SU-DHL-6 (cell line): Measurements from ENCODE around the gene MRPS26.
"Not testable (repeated sequence)": the region's sequence is repeated elsewhere in the genome, so short reads cannot be mapped to it uniquely, and the experiment has no call there.

ENCODE experiments used
- H2AFZ ChIP-seq: fragments of 200-600 bp; sonication (generic); 2 replicates; pipeline ENCODE4 v1.6.1; 2014; ENCODE audit warnings: low read depth, mild to moderate bottlenecking, moderate library complexity, mixed read lengths, antibody characterized with exemption, low read length; ENCODE audit not compliant: severe bottlenecking
- H3F3A ChIP-seq: fragments of 200-600 bp; shearing (Covaris generic); 2 replicates; pipeline ENCODE4 v1.6.0; 2016; ENCODE audit warnings: antibody characterized with exemption, mild to moderate bottlenecking; ENCODE audit not compliant: insufficient read depth
- H3K27ac ChIP-seq: fragments of 200-600 bp; sonication (generic); 2 replicates; pipeline ENCODE4 v1.5.1; 2016; ENCODE audit warnings: low read depth, mild to moderate bottlenecking, low read length, moderate library complexity, mixed read lengths
- H3K27me3 ChIP-seq: fragments of 200-600 bp; sonication (generic), shearing (Covaris generic); 2 replicates; pipeline ENCODE4 v1.6.0; 2014; ENCODE audit warnings: mild to moderate bottlenecking, low read length
- H3K36me3 ChIP-seq: fragments of 200-600 bp; sonication (generic); 2 replicates; pipeline ENCODE4 v1.6.1; 2014; ENCODE audit warnings: mild to moderate bottlenecking, low read length, mixed read lengths
- H3K4me2 ChIP-seq: fragments of 300-600, 200-600 bp; shearing (Covaris generic), sonication (generic); 2 replicates; pipeline ENCODE4 v1.6.0; 2014; ENCODE audit warnings: low read length, low read depth, mild to moderate bottlenecking; ENCODE audit not compliant: poor library complexity, severe bottlenecking
- H3K4me3 ChIP-seq: fragments of 200-600 bp; sonication (generic); 2 replicates; pipeline ENCODE4 v1.5.1; 2014; ENCODE audit warnings: antibody characterized with exemption, low read length, mild to moderate bottlenecking, mixed read lengths; ENCODE audit not compliant: insufficient read depth, poor library complexity, severe bottlenecking
- H3K79me2 ChIP-seq: fragments of 200-600 bp; sonication (generic); 2 replicates; pipeline ENCODE4 v1.6.1; 2014; ENCODE audit warnings: mild to moderate bottlenecking, low read length, moderate library complexity; ENCODE audit not compliant: insufficient read depth
- H3K9ac ChIP-seq: fragments of 200-600 bp; sonication (generic); 2 replicates; pipeline ENCODE4 v1.7.0; 2014; ENCODE audit warnings: mild to moderate bottlenecking, low read length
- H3K9me2 ChIP-seq: fragments of 200-600 bp; sonication (generic); replicated peaks from 2 replicates; pipeline ENCODE4 v1.6.1; 2014; ENCODE audit warnings: low read length; ENCODE audit not compliant: insufficient read depth
- H3K9me3 ChIP-seq: fragments of 200-600 bp; sonication (generic); 2 replicates; pipeline ENCODE4 v1.6.1; 2014; ENCODE audit warnings: low read length, mixed read lengths; ENCODE audit not compliant: insufficient read depth
- H4K20me1 ChIP-seq: fragments of 200-600 bp; sonication (generic); 2 replicates; pipeline ENCODE4 v1.6.1; 2014; ENCODE audit warnings: low read depth, mild to moderate bottlenecking, antibody characterized with exemption, low read length, moderate library complexity, mixed read lengths
- EZH2phosphoT487 ChIP-seq: fragments of 200-600 bp; sonication (generic), shearing (Covaris generic); conservative IDR thresholded peaks from 2 replicates; pipeline ENCODE4 v1.6.1; 2018; ENCODE audit warnings: mild to moderate bottlenecking, antibody characterized with exemption, low read length, moderate library complexity, mixed read lengths
- TF ChIP-seq, protein P1 (sequence below): fragments of 200-600 bp; sonication (generic); IDR thresholded peaks from one replicate; pipeline ENCODE4 v1.5.1; 2017; ENCODE audit warnings: antibody characterized with exemption, mild to moderate bottlenecking, low read length, moderate library complexity; ENCODE audit not compliant: insufficient read depth, poor library complexity, severe bottlenecking

MRPS26 gene

DNA sequence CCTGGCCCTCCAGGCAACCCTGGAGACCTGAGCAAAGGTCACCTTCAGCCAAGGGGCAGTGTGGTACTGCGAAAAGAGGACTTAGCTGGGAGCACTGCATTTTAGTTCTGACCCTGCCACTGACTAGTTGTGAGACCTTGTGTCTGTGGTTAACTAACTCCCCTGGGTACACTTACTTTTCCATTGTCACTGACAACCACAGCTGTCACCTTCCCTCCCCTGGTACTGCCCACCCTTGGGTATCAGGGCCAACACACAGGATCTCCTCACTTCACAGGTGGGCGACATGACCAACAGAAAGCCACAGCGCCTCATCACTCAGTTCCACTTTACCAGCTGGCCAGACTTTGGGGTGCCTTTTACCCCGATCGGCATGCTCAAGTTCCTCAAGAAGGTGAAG, 24.1 kb upstream of the MRPS26 start:
- no peaks in the 10 kb centered on the region for H3K79me2 ChIP-seq
- 0 out of 2 replicates have a peak, but pooled peaks cover 2% of the 10 kb centered on the region for H3K36me3 ChIP-seq

DNA sequence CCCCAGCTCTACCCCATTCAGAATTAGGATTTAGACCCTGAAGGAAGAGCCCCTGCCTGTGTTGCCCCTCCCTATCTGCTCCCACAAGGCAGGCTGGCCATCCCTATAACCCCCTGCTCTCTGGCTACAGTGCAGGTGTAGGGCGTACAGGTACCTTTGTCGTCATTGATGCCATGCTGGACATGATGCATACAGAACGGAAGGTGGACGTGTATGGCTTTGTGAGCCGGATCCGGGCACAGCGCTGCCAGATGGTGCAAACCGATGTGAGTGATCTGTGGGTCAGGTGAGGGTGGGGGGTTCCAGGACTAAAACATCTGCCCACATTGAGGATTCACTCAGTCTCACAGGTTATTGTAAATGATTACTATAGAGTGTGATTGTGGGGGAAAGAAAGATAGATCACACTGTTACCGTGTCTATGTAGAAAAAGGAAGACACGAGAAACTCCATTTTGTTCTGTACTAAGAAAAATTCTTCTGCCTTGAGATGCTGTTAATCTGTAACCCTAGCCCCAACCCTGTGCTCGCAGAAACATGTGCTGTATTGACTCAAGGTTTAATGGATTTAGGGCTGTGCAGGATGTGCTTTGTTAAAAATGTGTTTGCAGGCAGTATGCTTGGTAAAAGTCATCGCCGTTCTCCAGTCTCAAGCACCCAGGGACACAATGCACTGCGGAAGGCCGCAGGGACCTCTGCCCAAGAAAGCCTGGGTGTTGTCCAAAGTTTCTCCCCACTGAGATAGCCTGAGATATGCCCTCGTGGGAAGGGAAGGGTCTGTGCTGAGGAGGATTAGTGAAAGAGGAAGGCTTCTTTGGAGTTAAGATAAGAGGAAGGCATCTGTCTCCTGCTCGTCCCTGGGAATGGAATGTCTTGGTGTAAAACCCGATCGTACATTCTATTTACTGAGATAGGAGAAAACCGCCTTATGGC, 23.0 kb upstream of the MRPS26 start:
- H3K9ac ChIP-seq, H3K4me2 ChIP-seq, H3K79me2 ChIP-seq, H4K20me1 ChIP-seq, H3K27ac ChIP-seq, H3F3A ChIP-seq, H3K36me3 ChIP-seq, H3K27me3 ChIP-seq, H2AFZ ChIP-seq, H3K9me3 ChIP-seq, H3K9me2 ChIP-seq, H3K4me3 ChIP-seq: not testable (repeated sequence)

More for the DNA sequence above, 24.1 kb upstream of the MRPS26 start:
- Histone ChIP-seq H3K4me3 (no peak overlapping the region), H4K20me1 (no peaks in the 10 kb centered on the region), H3K9ac (no peak overlapping the region), H3K4me2 (no peak overlapping the region), H3K27me3 (no peaks in the 10 kb centered on the region), H3K9me3 (no peaks in the 10 kb centered on the region), H2AFZ (no peak overlapping the region), H3K9me2 (no peaks in the 10 kb centered on the region), H3F3A (no peaks in the 10 kb centered on the region), H3K27ac (no peak overlapping the region)
- TF ChIP-seq, protein P1, sequence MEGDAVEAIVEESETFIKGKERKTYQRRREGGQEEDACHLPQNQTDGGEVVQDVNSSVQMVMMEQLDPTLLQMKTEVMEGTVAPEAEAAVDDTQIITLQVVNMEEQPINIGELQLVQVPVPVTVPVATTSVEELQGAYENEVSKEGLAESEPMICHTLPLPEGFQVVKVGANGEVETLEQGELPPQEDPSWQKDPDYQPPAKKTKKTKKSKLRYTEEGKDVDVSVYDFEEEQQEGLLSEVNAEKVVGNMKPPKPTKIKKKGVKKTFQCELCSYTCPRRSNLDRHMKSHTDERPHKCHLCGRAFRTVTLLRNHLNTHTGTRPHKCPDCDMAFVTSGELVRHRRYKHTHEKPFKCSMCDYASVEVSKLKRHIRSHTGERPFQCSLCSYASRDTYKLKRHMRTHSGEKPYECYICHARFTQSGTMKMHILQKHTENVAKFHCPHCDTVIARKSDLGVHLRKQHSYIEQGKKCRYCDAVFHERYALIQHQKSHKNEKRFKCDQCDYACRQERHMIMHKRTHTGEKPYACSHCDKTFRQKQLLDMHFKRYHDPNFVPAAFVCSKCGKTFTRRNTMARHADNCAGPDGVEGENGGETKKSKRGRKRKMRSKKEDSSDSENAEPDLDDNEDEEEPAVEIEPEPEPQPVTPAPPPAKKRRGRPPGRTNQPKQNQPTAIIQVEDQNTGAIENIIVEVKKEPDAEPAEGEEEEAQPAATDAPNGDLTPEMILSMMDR: no peak
- TF ChIP-seq EZH2phosphoT487: no peak

DNA sequence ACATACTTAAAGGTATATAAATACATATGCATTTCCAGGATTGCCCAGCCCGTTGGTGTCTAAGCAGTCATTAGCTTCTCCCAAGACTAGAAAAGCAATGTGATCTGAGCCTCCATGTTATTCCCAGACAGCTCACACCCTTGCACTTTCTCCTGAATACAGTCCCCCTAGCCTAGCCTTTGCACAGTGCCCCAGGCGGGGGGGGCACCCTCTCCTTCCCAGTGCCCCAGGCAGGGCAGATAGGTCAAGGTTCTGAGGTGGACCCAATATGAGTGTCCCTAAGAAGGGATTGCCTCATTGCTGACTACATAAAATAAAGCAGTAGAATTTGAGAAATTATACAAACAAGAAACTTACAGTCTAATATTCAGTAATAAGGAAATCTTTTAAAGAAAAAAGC, 17.9 kb upstream of the MRPS26 start:
- no peak overlapping the region for H3K4me2 ChIP-seq
- H3K9me3 ChIP-seq: no peaks in the 10 kb centered on the region
- no peaks in the 10 kb centered on the region for H3K27me3 ChIP-seq
- no peaks in the 10 kb centered on the region for H4K20me1 ChIP-seq
- no peaks in the 10 kb centered on the region for H3K79me2 ChIP-seq
- no peaks in the 10 kb centered on the region for H3K9me2 ChIP-seq
- H3K9ac ChIP-seq: no peak overlapping the region
- no peaks in the 10 kb centered on the region for H3F3A ChIP-seq
- H3K27ac ChIP-seq: no peak overlapping the region
- H3K4me3 ChIP-seq: no peak overlapping the region
- 0 out of 2 replicates have a peak, but pooled peaks cover 2% of the 10 kb centered on the region for H3K36me3 ChIP-seq
- TF ChIP-seq, protein P1: no peak
- no peak for TF ChIP-seq EZH2phosphoT487
- H2AFZ ChIP-seq: no peak overlapping the region

DNA sequence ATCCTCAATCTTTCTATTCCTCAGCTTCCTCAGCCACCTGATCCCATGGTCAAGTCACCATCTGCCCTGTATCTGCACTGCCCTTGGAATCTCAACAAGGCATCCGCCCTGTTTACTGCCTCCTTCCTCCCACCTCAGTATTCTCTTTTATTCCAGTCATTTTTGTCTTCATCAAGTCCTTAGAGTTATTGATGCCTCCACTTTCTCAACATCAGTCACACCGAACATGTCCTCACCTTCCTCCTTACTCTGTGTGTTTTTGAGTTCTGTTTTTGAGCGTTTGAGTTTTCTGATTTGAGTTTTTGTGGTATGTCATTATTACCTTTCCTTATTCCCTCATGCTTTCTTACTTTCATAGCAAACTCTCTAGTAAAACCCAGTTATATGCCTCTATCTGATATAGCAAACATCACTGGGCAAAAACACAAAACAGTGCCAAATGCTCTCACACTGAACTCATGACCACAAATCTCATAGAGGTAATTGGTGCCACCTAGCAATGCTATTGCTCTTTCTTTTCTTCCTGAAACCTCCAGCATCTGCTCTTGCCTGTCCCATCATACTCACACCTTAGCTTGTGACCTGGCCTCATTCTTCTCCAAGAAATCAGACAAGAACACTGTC, 14.2 kb upstream of the MRPS26 start:
- TF ChIP-seq, protein P1: no peak
- no peak for TF ChIP-seq EZH2phosphoT487
- no peak overlapping the region for H2AFZ ChIP-seq
- no peak overlapping the region for H3K9ac ChIP-seq
- no peaks in the 10 kb centered on the region for H3K9me3 ChIP-seq
- no peaks in the 10 kb centered on the region for H3K27me3 ChIP-seq
- H3K9me2 ChIP-seq: no peaks in the 10 kb centered on the region
- no peaks in the 10 kb centered on the region for H3K79me2 ChIP-seq
- H3K36me3 ChIP-seq: no peaks in the 10 kb centered on the region
- no peak overlapping the region for H3K27ac ChIP-seq
- H3K4me2 ChIP-seq: no peak overlapping the region
- H3K4me3 ChIP-seq: no peak overlapping the region
- H3F3A ChIP-seq: no peaks in the 10 kb centered on the region
- no peaks in the 10 kb centered on the region for H4K20me1 ChIP-seq
